ENCODE measurements around the gene DIPK1A. TPM values are rescaled to one million over a fixed set of nuclear protein-coding genes. Genes with fewer than 3 reads are reported as not detected.

The DIPK1A gene
- total RNA-seq, 1 donor from 2014 or later, result 8.4 TPM

- no peak overlapping the region for H3K27ac ChIP-seq (ENCODE audit: low read depth, low read length)
- H3K27me3 ChIP-seq (ENCODE audit: insufficient read depth, low read length), result no peaks in the 10 kb centered on the region
- FAIRE-seq (no peak), DNase-seq (ENCODE audit: low read depth) (no peak)
- H3K4me1 ChIP-seq (ENCODE audit: insufficient read depth, low read length), result no peaks in the 10 kb centered on the region
- H3K4me2 ChIP-seq (ENCODE audit: low read length), result no peak overlapping the region
- no peak overlapping the region for H2AFZ ChIP-seq (ENCODE audit: low read depth, low read length)
- Mint-ChIP-seq H3K27me3 (ENCODE audit: low read depth, unreplicated experiment) (no peaks in the 10 kb centered on the region), H3K4me3 (ENCODE audit: unreplicated experiment) (no peak overlapping the region), H3K4me1 (ENCODE audit: low read depth, unreplicated experiment) (peaks cover 14% of the 10 kb centered on the region), H3K36me3 (ENCODE audit: low read depth, unreplicated experiment) (peaks cover 18% of the 10 kb centered on the region), H3K27ac (ENCODE audit: unreplicated experiment) (no peak overlapping the region), H3K9me3 (ENCODE audit: unreplicated experiment) (no peaks in the 10 kb centered on the region)
- no peak overlapping the region for H3K9ac ChIP-seq (ENCODE audit: low read length)
- no peak for TF ChIP-seq EZH2 (IDR thresholded peaks at IDR 0.05; ENCODE audit: insufficient read depth, low read length)
- no peak for TF ChIP-seq CTCF (IDR thresholded peaks at IDR 0.05; ENCODE audit: insufficient read depth, low read depth, low read length)
- peaks cover 49% of the 10 kb centered on the region for H3K36me3 ChIP-seq (ENCODE audit: insufficient read depth, low read length)
- peaks cover 25% of the 10 kb centered on the region for H3K79me2 ChIP-seq (ENCODE audit: insufficient read depth, low read length)
- H3K4me3 ChIP-seq (ENCODE audit: insufficient read depth, low read depth, low read length), result no peak overlapping the region
- no peaks in the 10 kb centered on the region for H3K9me3 ChIP-seq (ENCODE audit: insufficient read depth, low read depth, low read length)
- H4K20me1 ChIP-seq (ENCODE audit: insufficient read depth, low read length), result peaks cover 49% of the 10 kb centered on the region
Observed at GRCh38 chr1:92843429-92844352, 117.6 kb downstream of the DIPK1A start.

- TF ChIP-seq EZH2 (IDR thresholded peaks at IDR 0.05; ENCODE audit: insufficient read depth, low read length) (no peak), CTCF (IDR thresholded peaks at IDR 0.05; ENCODE audit: insufficient read depth, low read depth, low read length) (no peak)
- no peak for DNase-seq (ENCODE audit: low read depth)
- peaks cover 56% of the 10 kb centered on the region for H4K20me1 ChIP-seq (ENCODE audit: insufficient read depth, low read length)
- Mint-ChIP-seq H3K27ac (ENCODE audit: unreplicated experiment) (no peak overlapping the region), H3K4me1 (ENCODE audit: low read depth, unreplicated experiment) (peaks cover 16% of the 10 kb centered on the region), H3K9me3 (ENCODE audit: unreplicated experiment) (no peaks in the 10 kb centered on the region), H3K27me3 (ENCODE audit: low read depth, unreplicated experiment) (no peaks in the 10 kb centered on the region), H3K4me3 (ENCODE audit: unreplicated experiment) (no peak overlapping the region), H3K36me3 (ENCODE audit: low read depth, unreplicated experiment) (peaks cover 18% of the 10 kb centered on the region)
- no peak overlapping the region for H3K9ac ChIP-seq (ENCODE audit: low read length)
- no peak overlapping the region for H3K4me2 ChIP-seq (ENCODE audit: low read length)
- peaks cover 56% of the 10 kb centered on the region for H3K36me3 ChIP-seq (ENCODE audit: insufficient read depth, low read length)
- H3K27ac ChIP-seq (ENCODE audit: low read depth, low read length), result no peak overlapping the region
- no peak overlapping the region for H3K4me3 ChIP-seq (ENCODE audit: insufficient read depth, low read depth, low read length)
- no peak overlapping the region for H2AFZ ChIP-seq (ENCODE audit: low read depth, low read length)
- H3K79me2 ChIP-seq (ENCODE audit: insufficient read depth, low read length), result peaks cover 31% of the 10 kb centered on the region
- H3K4me1 ChIP-seq (ENCODE audit: insufficient read depth, low read length), result peaks cover 6% of the 10 kb centered on the region
- no peaks in the 10 kb centered on the region for H3K9me3 ChIP-seq (ENCODE audit: insufficient read depth, low read depth, low read length)
- H3K27me3 ChIP-seq (ENCODE audit: insufficient read depth, low read length), result no peaks in the 10 kb centered on the region
- no peak for FAIRE-seq
Observed at GRCh38 chr1:92843046-92843423, 118.2 kb downstream of the DIPK1A start.
